Hematopoietic multipotent progenitor cell treated with erythropoietin and hydrocortisone succinate and interleukin-3 and kit ligand, for 4 days (in vitro differentiated cells): Measurements from ENCODE around the gene PIK3CB.
A peak's percentile ranks its signal among the peaks of the same experiment; 100 is the strongest.
"Not testable (repeated sequence)": the region's sequence is repeated elsewhere in the genome, so short reads cannot be mapped to it uniquely, and the experiment has no call there.

Source experiments
- DNase-seq: peaks from one replicate; pipeline ENCODE4 v3.0.0-alpha.2; 2015

The PIK3CB gene

GRCh38 chr3:138846262-138846791 is 11.6 kb upstream of the PIK3CB start:
- DNase-seq = peak; percentile 79

- DNase-seq = no peak
Measured at GRCh38 chr3:138845771-138846173, 11.0 kb upstream of the PIK3CB start.

- no peak for DNase-seq
Measured at GRCh38 chr3:138845181-138845601, 10.5 kb upstream of the PIK3CB start.

GRCh38 chr3:138842483-138843188 is 7.9 kb upstream of the PIK3CB start:
- peak; percentile 58 for DNase-seq

- DNase-seq = not testable (repeated sequence)
Measured at GRCh38 chr3:138838385-138838784, 3.7 kb upstream of the PIK3CB start.

GRCh38 chr3:138835846-138836245 is 1.1 kb upstream of the PIK3CB start:
- DNase-seq = not testable (repeated sequence)

GRCh38 chr3:138835397-138835757 is 649 bp upstream of the PIK3CB start:
- no peak for DNase-seq

GRCh38 chr3:138833899-138834595 is 681 bp downstream of the PIK3CB start:
- DNase-seq = peak; percentile 81

- DNase-seq = not testable (repeated sequence)
Measured at GRCh38 chr3:138832473-138833057, 2.2 kb downstream of the PIK3CB start.

GRCh38 chr3:138829886-138830510 is 4.7 kb downstream of the PIK3CB start:
- DNase-seq = no peak

- DNase-seq = no peak
Measured at GRCh38 chr3:138829097-138829496, 5.6 kb downstream of the PIK3CB start.

- peak; percentile 37 for DNase-seq
Measured at GRCh38 chr3:138827222-138827621, 7.5 kb downstream of the PIK3CB start.

GRCh38 chr3:138825336-138825735 is 9.4 kb downstream of the PIK3CB start:
- DNase-seq = no peak

GRCh38 chr3:138824114-138824506 is 10.6 kb downstream of the PIK3CB start:
- no peak for DNase-seq

- not testable (repeated sequence) for DNase-seq
Measured at GRCh38 chr3:138820379-138820778, 14.3 kb downstream of the PIK3CB start.

GRCh38 chr3:138818185-138818860 is 16.4 kb downstream of the PIK3CB start:
- DNase-seq = no peak

GRCh38 chr3:138817695-138818094 is 17.0 kb downstream of the PIK3CB start:
- no peak for DNase-seq

GRCh38 chr3:138812806-138813205 is 21.9 kb downstream of the PIK3CB start:
- DNase-seq = no peak

- DNase-seq = no peak
Measured at GRCh38 chr3:138809500-138810256, 25.1 kb downstream of the PIK3CB start.

GRCh38 chr3:138806376-138807080 is 28.2 kb downstream of the PIK3CB start:
- no peak for DNase-seq

- no peak for DNase-seq
Measured at GRCh38 chr3:138803006-138803653, 31.6 kb downstream of the PIK3CB start.
